NCI-H1092 treated with DMSO at 0.1 percent for 48 hours (cell line): Measurements from ENCODE around the gene DDX20.
A peak's percentile ranks its signal among the peaks of the same experiment; 100 is the strongest.

Experiments
- DNase-seq: peaks from one replicate; lab custom pipeline; 2025; lab: John Stamatoyannopoulos, UW

Gene DDX20

DNA sequence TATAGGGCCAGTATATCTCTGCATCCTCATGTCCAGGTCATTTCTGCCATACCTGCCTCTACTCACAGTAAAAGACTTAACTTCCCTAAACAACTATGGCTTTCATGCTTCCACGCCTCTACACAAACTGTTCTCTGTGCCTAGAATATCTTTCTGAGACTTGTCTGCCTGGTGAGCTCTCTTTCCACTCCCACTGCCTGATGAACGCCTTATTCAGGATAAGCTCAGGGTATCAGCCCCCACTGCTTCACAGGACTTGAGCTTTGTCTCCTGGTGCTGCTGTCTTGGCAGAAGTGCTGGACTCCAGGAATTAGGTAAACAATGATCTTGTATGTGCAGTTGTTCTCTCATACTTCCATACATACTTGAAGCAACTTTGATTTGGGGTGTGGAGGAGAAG lies 4.8 kb upstream of the DDX20 start:
- no peak for DNase-seq

DNA sequence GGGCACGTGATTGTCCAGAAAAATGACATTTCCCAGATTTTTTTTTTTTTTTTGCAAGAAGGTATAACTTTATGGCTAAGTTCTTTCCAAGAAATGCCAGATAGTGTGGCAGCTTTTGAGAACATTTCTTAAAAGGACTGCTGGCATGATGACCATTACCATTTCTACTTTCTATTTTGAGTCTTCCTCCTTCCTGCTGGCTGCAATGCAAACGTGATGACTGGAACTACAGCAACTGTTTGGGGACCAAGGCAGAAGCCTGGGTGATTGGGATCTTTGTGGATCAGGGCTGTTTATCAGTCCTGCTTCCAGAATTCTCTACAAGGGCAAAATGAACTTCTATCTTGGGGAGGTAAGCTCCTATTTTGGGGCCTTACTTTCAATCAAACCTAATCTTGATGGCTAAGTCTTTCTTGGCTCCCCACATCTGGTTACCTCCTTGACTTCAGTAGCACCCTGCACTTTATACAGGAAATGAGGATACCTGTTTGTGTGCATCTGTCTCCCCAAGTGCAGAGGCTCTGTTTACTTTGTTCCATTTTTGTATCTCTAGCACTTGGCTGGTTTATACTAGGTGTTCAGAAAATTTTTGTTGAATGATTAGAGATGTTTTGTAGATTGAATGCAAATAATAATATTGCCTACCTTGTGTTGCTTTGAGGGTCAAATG lies 3.7 kb upstream of the DDX20 start:
- no peak for DNase-seq

DNA sequence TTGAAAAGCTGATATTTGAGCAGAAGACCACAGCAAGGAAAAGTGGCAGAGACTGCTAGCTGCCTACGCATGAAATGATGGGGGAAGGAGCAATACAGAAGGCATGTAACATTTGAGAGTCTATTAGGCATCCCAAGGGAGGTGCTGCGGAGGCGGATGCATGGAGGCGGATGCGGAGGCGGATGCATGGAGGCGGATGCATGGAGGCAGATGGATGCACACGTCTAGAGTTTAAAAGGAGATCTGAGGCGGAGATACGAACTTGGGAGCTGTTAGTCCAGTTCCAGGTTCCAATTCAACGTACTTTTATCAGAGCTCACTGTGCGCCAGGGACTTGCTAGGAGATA lies 744 bp upstream of the DDX20 start:
- peak; percentile 66 for DNase-seq

DNA sequence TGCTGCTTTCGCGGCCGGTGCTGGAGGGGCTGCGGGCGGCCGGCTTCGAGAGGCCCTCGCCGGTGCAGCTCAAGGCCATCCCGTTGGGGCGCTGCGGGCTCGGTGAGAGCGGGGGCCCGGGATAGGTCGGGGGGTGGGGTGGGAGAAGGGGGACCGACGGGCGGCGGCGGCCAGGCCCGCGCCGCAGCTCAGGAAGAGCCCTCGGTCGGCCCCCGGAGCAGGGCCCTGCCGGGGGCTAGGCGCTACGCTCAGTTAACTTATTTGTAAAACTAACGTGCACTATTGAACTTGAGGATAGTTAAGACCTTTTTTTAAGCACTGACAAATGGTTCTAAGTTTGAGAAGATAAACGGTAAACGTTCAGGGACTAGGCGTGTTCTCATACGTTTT lies 418 bp downstream of the DDX20 start:
- DNase-seq, result no peak

DNA sequence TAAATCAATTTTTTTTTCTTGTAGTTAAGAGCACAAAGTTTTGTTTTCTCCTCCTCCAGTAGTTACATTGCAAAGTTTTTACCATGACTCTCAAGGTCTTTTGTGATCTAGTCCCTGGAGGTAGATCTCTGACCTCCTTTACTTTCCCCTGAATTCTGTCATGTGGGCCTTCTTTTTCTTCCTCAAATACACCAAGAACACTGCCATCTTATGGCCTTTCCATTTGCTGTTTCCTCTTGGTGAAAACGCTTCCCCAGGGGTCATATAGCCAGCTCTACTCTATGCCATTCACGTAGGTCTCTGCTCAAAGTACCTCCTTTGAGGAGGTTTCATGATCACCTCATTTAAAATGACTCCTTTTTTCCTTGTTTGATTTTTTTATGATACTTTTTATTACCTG lies 2.7 kb downstream of the DDX20 start:
- DNase-seq, result no peak

DNA sequence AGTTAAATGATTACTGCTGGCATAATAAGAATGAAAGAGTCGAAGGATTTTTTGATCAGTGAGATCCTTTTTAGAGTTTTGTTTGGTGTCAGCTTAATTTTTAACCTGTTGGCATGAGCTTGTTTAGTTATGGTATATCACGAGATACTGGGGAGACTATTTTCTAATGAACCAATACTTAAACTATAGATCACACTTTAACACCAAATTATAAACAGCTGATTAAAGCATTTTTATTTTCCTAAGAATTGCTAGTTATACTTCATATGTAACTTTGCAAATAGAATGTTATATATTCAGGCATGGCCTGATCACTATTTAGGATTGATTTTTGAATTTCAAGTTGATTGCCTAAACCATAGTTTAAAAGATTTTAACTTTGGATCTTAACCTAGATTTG lies 6.0 kb downstream of the DDX20 start:
- DNase-seq, result no peak

DNA sequence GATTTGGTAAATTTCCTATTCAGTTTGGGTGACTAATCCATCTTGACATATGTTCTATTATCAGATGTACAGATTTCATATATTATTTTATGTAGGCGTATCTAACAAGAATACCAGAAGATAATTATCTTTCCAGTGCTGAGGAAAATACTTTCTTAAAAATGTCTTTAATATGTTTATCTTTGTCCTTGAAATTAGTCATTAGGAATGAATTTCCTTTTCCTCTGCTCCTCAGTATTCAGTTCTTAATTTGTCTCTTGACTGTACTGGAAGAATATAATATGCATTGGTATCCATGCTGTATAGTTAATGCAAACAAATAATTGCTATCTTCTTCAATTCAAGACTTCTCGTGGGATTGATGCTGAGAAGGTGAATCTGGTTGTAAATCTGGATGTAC lies 6.6 kb downstream of the DDX20 start:
- DNase-seq, result no peak

DNA sequence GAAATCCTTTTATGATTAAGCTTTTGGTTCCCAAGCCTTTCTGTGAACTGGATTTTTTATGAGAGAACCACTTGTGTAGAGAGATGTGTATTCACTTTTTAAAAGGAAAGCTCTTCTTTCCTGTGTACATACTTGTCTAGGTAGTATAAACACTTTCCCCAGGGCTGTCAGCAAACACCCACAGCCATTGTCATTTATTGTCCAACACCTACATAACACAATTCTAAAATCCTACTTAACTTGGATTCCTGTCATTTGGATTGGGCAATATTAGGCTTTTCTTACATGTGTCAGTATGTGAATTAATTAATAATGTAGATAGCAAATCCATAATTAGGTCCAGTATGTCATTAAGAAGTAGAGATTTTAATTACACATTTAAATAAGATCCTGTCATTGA lies 12.3 kb downstream of the DDX20 start:
- no peak for DNase-seq

DNA sequence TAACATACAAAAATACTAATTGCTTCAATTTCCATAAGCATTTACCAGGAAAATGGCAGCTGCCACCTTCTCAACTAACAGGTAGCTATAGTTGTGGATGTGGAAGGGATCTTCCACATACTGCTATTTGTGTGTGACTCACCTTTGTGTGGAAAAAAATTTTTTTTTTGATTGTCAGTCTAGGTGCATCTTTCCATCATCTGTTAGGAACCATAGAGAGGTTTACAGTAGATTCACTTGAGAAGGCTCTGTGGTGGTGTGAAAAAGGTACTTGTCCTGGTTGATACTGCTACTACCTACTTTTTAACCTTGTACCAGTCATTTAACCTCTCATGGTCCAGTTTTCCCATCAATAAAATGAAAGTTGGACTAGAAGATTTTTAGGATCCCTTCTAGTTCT lies 12.9 kb downstream of the DDX20 start:
- no peak for DNase-seq

DNA sequence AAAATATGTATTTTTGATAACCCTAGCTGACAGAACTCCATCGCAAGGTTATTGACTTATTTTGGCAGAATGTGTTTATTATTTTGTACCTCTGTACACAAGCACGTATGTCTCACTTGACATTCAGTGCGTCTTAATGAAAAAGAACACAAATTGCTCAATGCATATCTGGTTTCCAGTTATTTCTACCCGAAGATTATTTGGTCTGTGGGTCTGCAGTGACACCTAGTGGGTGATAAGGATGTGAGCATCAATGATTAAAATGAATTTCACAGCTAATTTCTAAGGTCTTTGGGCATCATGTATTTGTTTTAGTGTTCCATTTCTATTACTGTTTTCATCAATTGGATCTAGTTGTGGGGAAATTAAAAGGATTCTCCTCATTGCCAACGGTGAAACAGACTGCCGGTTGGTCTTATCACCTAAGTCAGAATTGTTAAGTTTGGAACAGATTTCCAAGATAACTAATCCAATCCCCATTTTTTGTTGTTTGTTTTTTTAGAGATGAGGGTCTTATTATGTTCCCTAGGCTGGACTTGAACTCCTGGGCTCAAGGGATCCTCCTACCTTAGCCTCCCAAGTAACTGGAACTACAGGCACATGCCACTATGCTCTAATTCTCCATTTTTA lies 13.9 kb downstream of the DDX20 start:
- peak; percentile 51 for DNase-seq

DNA sequence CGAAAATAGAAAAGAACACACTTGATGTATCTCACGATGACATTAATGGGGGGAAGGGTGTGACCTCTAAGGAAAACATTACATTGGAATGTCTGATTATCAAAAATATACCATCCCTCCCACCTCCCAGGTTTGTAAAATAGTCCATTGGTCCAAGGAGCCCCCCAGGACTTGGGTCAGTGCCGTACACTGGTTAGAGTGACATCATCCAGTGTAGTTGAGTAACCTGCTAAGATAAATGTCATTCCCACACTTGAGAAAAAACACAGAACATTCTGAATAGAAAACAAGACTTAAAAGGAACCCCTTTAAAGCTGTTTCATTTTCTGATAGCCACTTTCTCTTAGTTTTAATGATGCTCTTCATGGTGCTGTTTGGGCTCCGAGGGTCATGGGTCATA lies 15.2 kb downstream of the DDX20 start:
- no peak for DNase-seq

DNA sequence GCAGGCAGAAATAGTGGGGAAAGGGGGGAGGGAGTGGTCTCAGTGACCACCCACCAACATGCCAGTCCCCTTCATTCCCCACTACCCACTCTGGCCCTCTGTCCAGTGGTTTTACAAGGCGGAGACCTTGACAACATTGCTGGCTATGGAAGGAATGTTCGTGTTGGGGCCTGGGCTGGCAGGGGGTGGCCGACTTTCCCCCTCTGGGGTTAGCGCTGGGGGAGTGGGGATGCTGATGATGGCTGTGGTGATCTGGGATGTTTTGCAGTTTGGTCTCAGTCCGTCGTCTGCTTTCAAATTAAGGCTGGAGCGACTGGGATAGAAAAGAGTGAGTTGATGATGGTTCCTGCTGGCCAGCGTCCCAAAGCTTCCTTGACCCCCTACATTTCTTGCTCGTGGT lies 20.3 kb downstream of the DDX20 start:
- DNase-seq, result no peak

DNA sequence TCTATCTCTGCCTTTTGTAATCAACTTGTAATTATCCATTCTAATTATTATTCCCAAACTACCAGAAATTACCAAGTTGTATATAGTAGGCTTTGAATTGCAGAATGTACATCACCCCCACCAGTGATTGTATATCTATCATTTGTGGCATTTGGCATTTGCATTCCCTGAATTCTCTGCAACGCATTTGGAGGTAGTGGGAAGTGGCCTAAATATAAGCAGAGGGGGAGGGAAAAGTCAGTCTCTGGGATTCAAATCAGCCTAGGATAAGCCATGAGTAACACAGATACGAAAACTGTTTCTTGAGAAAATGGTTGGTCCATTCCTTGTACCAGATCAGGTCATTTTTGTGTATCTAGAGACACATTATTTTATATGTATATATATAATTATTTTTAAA lies 20.7 kb downstream of the DDX20 start:
- DNase-seq, result no peak

DNA sequence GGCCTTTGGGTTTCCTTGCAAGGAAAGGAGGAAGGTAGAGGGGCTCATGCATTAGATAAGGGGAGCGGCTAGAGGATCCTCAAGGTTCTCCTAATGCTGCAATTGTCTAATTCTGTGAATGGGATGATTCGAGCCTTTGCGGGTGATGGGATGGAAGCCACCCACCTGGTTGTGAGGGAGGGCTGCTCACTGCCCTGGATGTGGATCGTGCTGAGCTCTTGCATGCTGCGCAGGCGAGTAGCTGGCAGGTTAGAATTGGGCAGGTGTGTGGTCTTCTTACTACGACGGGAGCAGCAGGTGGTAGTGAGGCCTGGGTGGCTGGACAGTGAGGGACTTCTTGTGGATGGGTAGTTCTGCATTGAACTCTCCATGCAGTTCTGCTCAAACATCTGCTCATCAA lies 21.2 kb downstream of the DDX20 start:
- no peak for DNase-seq

DNA sequence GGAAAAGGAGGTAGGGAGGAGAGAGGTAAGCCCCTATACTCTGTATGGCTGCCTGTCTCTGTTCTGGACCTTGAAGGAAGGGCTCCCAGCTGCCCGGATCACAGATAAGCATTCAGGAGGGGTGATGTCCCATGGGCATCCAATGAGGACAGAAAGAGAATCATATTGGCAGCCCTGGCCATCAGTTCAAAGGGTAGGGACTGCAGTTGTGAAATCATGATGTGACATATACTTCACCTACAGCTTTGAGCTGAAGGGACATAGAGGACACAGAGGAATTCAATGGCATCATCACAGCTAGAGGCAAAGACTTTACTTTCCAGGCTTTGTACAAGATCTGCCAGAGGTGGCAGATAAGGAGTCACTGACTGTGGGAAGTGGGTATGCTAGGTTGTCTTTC lies 21.6 kb downstream of the DDX20 start:
- DNase-seq, result no peak

DNA sequence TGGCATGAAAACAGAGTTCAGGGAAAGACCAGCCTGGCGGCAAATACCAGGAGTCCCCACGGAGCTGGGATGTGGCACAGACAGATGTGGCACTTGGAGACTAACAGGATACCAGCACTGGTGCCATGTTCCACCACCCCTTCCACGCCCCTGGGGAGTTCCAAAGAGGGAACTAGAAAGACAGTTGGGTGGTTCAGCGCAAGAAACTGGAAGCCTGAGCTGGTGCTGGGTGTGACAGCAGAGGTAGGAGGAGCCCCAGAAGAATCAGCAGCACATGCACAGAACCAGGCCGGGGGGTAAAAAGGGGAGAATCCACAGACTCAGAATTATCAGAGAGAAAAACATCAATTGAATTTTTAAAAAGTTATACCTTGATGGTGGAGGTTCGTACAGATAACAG lies 22.4 kb downstream of the DDX20 start:
- no peak for DNase-seq

DNA sequence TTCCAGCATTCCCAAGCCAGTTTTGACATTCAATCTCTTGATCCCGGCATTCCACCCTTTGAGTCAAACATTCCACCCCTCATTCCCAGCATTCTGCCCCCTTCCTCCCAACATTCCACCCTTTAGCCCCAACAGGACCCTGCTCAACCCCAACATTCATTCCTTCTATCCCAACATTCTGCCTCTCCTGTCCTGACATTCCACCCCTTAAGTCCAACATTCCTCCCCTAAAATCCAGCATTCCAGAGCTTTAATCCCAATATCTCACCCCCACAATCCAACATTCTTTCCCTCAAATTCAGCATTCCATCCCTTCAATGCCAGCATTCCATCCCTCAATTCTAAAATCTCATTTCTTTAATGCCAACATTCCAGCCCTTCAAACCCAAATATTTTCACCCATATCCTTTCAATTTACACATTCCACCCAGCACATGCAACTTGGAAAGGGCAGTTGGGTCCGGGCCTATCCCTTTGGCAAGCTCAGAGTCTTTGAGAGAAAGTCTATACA lies 22.9 kb downstream of the DDX20 start:
- DNase-seq, result no peak

DNA sequence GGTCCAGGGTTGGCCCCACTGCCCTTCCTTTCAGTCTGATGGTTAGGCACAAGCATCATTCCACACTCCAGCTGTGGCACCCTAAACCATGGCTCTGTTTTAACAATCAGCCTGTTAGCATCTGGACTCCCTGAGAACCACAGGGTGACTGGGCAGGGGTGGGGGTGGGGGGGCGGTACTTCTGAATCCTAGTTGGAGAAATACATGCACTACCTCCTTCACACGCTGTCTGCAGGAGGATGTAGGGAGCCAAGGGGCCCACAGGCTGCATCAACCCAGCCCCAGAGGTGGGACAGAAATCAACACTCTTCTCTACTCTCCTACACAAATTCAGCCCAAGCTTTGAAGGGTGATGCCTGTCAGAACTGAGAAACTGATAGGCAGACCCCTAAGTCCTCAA lies 23.8 kb downstream of the DDX20 start:
- DNase-seq, result no peak

DNA sequence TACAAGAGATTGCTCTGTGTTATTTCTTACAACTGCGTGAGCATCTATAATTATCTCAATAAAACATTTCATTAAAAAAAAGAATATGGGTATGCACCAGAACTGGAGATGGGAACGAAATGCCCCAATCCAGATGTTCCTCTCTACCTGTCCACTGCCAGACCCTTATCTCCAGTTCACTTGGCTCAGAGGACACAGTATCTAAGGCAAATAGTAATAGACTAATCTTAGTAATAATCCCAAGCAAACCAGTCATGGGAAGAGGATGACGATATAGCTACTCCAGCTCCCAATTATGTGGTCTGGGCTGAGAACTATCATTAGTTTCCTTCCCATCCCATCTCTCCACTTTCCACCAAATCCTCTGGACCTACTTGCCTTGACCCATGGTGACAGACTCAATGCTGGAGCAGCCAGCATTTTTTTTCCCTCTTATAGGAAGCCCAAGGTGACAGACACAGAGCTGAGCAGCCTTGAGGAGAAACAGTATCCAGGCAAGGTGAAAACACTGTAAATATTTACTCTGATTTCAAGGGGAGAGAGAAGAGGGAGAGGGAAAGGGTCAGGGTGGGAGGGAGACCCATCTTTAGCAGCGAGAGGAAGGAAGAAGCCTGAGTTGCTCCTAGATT lies 28.7 kb downstream of the DDX20 start:
- no peak for DNase-seq

DNA sequence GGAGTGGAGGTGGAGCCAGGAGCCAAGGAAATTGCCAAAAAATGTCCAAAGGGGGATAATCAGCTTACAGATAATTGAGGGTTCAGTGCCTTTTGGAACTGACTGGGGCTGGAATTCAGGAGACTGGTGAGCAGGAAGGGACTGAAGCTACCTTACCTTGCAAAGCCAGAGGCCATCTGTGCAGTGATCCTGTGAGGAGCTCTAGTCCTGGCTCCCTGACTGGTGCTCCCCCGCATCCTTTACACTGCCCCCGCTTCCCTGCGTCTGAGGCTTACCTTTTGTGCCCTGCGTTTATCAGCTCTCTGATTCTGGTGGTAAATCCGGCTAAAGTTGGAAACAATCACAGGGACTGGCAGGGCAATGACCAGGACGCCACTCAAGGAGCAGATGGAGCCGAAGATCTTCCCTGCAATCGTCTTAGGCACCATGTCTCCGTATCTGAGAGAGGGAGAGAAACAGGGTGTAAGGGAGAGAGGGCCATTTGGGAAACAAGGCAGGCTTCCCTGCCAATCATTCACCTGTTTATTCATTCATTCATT lies 31.0 kb downstream of the DDX20 start:
- DNase-seq, result no peak

DNA sequence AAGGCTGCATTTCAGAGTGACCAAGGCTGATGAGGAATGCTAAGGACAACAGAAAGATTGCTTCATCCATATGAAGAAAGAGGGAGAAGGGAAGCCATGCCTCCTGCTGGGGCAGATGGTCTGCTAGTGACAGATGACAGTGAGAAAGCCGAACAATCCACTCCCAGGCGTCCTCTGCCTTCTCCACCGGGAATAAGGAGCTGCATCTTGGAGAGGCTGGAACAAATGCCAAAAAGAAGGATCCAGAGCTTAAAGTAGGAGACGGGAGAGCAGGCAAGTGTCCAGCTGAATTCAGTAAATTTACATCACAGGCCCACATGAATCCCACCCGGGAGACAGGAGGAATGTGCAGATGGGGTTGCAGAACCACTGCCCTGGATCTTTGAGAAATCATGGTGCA lies 33.4 kb downstream of the DDX20 start:
- DNase-seq, result no peak

DNA sequence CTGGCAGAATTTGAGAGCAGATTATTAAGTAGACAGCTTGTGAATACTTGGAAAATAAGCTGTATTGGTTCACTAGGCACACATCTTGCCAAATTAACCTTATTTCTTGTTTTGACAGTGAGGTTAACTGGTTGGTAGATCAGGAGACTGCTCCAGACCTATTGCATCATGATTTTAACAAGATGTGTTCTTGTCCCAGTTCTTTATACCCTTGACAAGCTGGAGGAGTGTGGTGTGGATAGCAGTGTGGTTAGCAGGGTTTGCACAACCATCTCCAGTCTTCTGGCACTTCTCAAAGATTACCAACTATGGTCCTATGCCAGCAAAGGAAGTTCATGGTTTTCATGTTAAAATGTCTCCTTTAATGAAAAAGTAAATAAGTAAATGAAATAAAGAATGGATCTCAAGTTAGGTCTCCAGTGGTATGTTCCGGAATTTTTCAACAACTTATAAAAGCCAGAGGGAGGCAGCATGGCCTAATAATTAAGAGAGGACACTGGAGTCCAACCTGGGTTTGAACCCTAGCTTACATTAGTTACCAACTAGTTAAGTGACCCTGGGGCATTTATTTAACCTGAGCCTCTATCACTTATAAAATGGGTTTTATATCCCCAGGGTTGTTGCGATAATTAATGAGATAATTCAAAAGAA lies 34.1 kb downstream of the DDX20 start:
- no peak for DNase-seq

DNA sequence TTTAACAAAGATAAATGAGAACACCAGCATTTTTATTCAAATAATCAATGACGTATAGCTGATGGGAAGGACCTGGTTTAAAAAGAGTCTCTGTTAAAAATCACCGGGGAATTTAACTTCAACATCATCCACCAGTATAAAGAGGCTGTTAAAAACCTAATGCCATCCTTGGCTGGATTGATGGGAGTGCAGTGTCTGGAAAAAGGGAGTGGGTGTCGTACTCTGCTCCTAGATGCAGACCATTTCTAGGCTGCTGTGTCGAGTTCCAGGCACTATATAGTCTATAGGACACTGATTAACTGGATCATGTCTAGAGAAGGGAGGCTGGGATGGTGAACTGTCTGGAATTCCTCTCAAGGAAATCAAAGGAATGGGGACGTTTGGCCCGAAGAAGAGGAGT lies 36.1 kb downstream of the DDX20 start:
- DNase-seq, result no peak
